ENCODE results near the gene ALDH16A1. TPM values are rescaled to one million over a fixed set of nuclear protein-coding genes. Genes with fewer than 3 reads are reported as not detected.

Gene ALDH16A1
- total and polyA plus RNA-seq, 2 experiments from 2014 or later: 29.9 to 38.7 TPM

DNA sequence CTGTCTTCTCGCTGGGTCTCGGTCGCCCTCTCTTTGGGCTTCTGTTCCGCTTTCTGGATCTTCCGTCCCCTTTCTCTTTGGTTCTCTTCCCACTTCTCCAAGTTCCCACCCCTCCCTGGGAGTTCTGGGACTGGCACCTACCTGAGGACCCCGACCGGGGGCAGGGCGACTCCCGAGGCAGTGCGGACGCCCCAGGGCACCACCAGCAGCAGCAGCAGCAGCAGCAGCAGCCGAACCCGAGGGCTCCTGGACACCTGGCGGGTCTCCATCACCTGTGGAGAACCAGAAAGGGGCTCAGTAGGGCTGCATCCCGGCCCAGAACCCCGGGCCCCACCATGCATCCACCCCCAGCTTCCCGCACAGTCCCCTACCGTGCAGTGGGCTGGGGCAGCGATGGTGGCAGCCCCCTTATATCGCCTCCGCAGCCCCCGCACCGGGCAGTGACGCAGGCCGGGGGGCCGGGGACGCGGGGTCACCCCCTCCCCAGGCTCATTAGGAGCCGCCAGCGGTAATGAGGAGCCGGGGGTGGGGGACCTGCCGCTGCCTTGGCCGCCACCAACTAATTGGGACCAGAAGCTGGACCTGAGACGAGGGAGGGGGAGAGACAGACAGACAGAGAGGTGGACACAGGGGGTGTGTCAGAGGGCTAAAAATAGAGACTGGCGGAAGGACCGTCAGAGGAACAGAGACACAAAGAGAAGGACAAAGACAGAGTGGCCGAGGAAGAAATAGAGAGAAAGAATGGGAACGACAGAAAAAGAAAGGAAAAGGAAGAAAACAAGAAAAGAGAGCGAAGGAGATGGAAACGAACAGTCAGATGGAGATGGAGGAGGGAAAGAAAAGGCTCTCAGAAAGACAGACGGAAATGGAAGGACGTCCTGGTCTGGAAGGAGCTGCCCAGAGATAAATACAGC lies 29.7 kb upstream of the ALDH16A1 start, which contains the start of gene PTH2:
Gene PTH2 (minus strand): TSS at position 371 of the 914 bp plus-strand sequence. CDS start 102 bp downstream, at position 269.
- WGBS (ENCODE audit: low lambda C conversion rate, missing lambda C conversion rate): 35% methylated on average over 27 of the region's 42 CpGs
- TF ChIP-seq, protein P1, sequence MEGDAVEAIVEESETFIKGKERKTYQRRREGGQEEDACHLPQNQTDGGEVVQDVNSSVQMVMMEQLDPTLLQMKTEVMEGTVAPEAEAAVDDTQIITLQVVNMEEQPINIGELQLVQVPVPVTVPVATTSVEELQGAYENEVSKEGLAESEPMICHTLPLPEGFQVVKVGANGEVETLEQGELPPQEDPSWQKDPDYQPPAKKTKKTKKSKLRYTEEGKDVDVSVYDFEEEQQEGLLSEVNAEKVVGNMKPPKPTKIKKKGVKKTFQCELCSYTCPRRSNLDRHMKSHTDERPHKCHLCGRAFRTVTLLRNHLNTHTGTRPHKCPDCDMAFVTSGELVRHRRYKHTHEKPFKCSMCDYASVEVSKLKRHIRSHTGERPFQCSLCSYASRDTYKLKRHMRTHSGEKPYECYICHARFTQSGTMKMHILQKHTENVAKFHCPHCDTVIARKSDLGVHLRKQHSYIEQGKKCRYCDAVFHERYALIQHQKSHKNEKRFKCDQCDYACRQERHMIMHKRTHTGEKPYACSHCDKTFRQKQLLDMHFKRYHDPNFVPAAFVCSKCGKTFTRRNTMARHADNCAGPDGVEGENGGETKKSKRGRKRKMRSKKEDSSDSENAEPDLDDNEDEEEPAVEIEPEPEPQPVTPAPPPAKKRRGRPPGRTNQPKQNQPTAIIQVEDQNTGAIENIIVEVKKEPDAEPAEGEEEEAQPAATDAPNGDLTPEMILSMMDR (IDR thresholded peaks at IDR 0.05; ENCODE audit: poor library complexity): no peak
- no peak for TF ChIP-seq EZH2phosphoT487 (IDR thresholded peaks at IDR 0.05; ENCODE audit: low read depth, severe bottlenecking, unreplicated experiment)
- TF ChIP-seq EZH2 (IDR thresholded peaks at IDR 0.05; ENCODE audit: borderline replicate concordance): no peak
- peak within 1 kb of the TSS; percentile 65 for H3K4me2 ChIP-seq

DNA sequence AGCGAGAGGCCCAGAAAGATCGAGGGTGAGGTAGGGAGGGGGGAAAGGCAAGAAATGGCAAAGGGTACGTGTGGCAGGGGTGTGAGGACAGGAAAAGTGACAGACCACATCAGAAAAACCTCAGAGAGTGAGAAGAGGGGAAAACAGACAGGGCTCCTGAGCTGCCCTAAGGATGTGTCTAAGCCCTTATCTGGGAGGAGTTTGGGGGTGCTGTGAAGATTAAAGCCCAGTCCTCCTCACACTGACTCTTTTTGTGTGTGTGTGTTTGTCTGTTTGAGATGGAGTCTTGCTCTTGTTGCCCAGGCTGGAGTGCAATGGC lies 29.1 kb upstream of the ALDH16A1 start:
- Histone ChIP-seq H2AFZ (no peak overlapping the region), H3K36me3 (replicated peaks; ENCODE audit: insufficient read depth, low read depth) (no peaks in the 10 kb centered on the region), H4K20me1 (ENCODE audit: insufficient read depth, poor library complexity, severe bottlenecking) (no peaks in the 10 kb centered on the region), H3K9me3 (ENCODE audit: low read depth) (no peaks in the 10 kb centered on the region), H3K27me3 (peaks cover 99% of the 10 kb centered on the region), H3K9me2 (replicated peaks; ENCODE audit: insufficient read depth) (no peaks in the 10 kb centered on the region), H3K27ac (no peak overlapping the region), H3K4me2 (no peak overlapping the region), H3K4me3 (no peak overlapping the region), H3K79me2 (no peaks in the 10 kb centered on the region), H3K4me1 (ENCODE audit: insufficient read depth) (peaks cover 10% of the 10 kb centered on the region)
- WGBS (ENCODE audit: low lambda C conversion rate, missing lambda C conversion rate): 26% methylated on average over 2 of the region's 3 CpGs
- DNase-seq (ENCODE audit: low spot score): no peak
- TF ChIP-seq EZH2phosphoT487 (IDR thresholded peaks at IDR 0.05; ENCODE audit: low read depth, severe bottlenecking, unreplicated experiment): no peak
- TF ChIP-seq, protein P1 (IDR thresholded peaks at IDR 0.05; ENCODE audit: poor library complexity): no peak
- no peak for TF ChIP-seq EZH2 (IDR thresholded peaks at IDR 0.05; ENCODE audit: borderline replicate concordance)

More for the DNA sequence above, 29.7 kb upstream of the ALDH16A1 start, which contains the start of gene PTH2:
- H3K27me3 ChIP-seq: peaks cover 99% of the 10 kb centered on the region
- H3K36me3 ChIP-seq (replicated peaks; ENCODE audit: insufficient read depth, low read depth): no peaks in the 10 kb centered on the region
- DNase-seq (ENCODE audit: low spot score): no peak
- no peak within 1 kb of the TSS for H3K27ac ChIP-seq
- no peak within 1 kb of the TSS for H3K4me3 ChIP-seq
- H3K79me2 ChIP-seq: no peaks in the 10 kb centered on the region
- no peaks in the 10 kb centered on the region for H3K9me3 ChIP-seq (ENCODE audit: low read depth)
- no peaks in the 10 kb centered on the region for H4K20me1 ChIP-seq (ENCODE audit: insufficient read depth, poor library complexity, severe bottlenecking)
- H3K9me2 ChIP-seq (replicated peaks; ENCODE audit: insufficient read depth): no peaks in the 10 kb centered on the region
- H3K4me1 ChIP-seq (ENCODE audit: insufficient read depth): peaks cover 10% of the 10 kb centered on the region
- H2AFZ ChIP-seq: no peak within 1 kb of the TSS

DNA sequence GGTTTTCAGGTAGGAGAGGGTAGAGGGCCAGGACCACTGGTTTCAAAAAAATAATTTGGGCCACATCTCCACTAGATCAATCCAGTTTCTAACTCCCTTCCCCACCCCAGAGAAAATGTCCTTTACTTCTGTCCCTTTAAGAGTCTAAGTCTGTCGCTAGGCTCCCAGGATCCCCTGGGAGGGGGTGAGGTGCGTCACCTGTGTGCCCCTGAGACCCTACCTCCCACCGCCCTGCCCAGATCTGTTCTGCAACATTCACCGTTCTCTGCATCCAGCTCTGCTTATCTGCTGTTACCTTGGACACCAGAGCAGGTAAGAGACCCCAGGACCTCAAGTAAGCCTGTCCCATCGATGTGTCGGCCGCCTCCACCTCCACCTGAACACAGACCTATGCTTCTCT lies 27.8 kb upstream of the ALDH16A1 start, which contains the start of gene GFY:
Gene GFY (plus strand): TSS at position 211 of the 400 bp plus-strand sequence. CDS start 1,043 bp downstream, outside the sequence.
- Histone ChIP-seq H3K27me3 (peaks cover 98% of the 10 kb centered on the region), H3K9me3 (ENCODE audit: low read depth) (no peaks in the 10 kb centered on the region), H3K9me2 (replicated peaks; ENCODE audit: insufficient read depth) (no peaks in the 10 kb centered on the region), H3K4me1 (ENCODE audit: insufficient read depth) (peaks cover 10% of the 10 kb centered on the region), H3K36me3 (replicated peaks; ENCODE audit: insufficient read depth, low read depth) (no peaks in the 10 kb centered on the region), H3K4me3 (no peak within 1 kb of the TSS), H3K27ac (no peak within 1 kb of the TSS), H3K4me2 (no peak within 1 kb of the TSS), H2AFZ (no peak within 1 kb of the TSS), H4K20me1 (ENCODE audit: insufficient read depth, poor library complexity, severe bottlenecking) (no peaks in the 10 kb centered on the region), H3K79me2 (no peaks in the 10 kb centered on the region)
- no peak for TF ChIP-seq EZH2phosphoT487 (IDR thresholded peaks at IDR 0.05; ENCODE audit: low read depth, severe bottlenecking, unreplicated experiment)
- TF ChIP-seq EZH2 (IDR thresholded peaks at IDR 0.05; ENCODE audit: borderline replicate concordance): no peak
- TF ChIP-seq, protein P1 (IDR thresholded peaks at IDR 0.05; ENCODE audit: poor library complexity): no peak
- 50% methylated on average over 7 of the region's 7 CpGs for WGBS (ENCODE audit: low lambda C conversion rate, missing lambda C conversion rate)
- DNase-seq (ENCODE audit: low spot score): no peak
